HepG2 (cell line): ENCODE data around the gene LGALS1. TPM values are rescaled to one million over a fixed set of nuclear protein-coding genes. Genes with fewer than 3 reads are reported as not detected.

Experiments
- ATF7-NPFF ChIP-seq: sonication (generic); formaldehyde crosslinking; IDR thresholded peaks from 2 replicates; pipeline ENCODE4 v1.8.1; 2023; ENCODE audit warnings: mild to moderate bottlenecking, low read depth, missing genetic modification reagents, moderate library complexity
- DPF2 ChIP-seq: sonication (generic); formaldehyde crosslinking; IDR thresholded peaks from 2 replicates; pipeline ENCODE4 v1.4.0; 2020; ENCODE audit warnings: mild to moderate bottlenecking, low read depth, missing genetic modification reagents, borderline replicate concordance
- HCFC1 ChIP-seq: fragments of 150-350 bp; IDR thresholded peaks from 2 replicates; pipeline ENCODE4 v1.6.1; 2014; ENCODE audit warnings: low read depth, low read length
- HNF4G ChIP-seq, 2 experiments: sonication (generic) in 1 of 2; formaldehyde crosslinking in 1 of 2; IDR thresholded peaks; 2 replicates each; pipeline versions ENCODE4 v1.4.0 to v1.6.1; 2011 to 2020; ENCODE audit warnings: borderline replicate concordance in 2 of 2, low read depth in 2 of 2, mild to moderate bottlenecking in 2 of 2, low read length in 1 of 2, missing genetic modification reagents in 1 of 2, moderate library complexity in 1 of 2
- KMT2A ChIP-seq: sonication (generic); formaldehyde crosslinking; IDR thresholded peaks from 2 replicates; pipeline ENCODE4 v1.4.0; 2020; ENCODE audit warnings: missing genetic modification reagents
- MTA1 ChIP-seq: sonication (generic); formaldehyde crosslinking; IDR thresholded peaks from 2 replicates; pipeline ENCODE4 v1.4.0; 2020; ENCODE audit warnings: missing genetic modification reagents, mild to moderate bottlenecking, borderline replicate concordance
- MXD3 ChIP-seq: IDR thresholded peaks from 2 replicates; pipeline ENCODE4 v1.6.1; 2016; ENCODE audit warnings: mild to moderate bottlenecking, missing biosample characterization, missing genetic modification reagents
- MYC ChIP-seq: sonication (generic); formaldehyde crosslinking; IDR thresholded peaks from 2 replicates; pipeline ENCODE4 v1.9.0; 2021; ENCODE audit warnings: missing genetic modification reagents, borderline replicate concordance
- NCOA5 ChIP-seq: sonication (generic); formaldehyde crosslinking; IDR thresholded peaks from 2 replicates; pipeline ENCODE4 v1.4.0; 2020; ENCODE audit warnings: missing genetic modification reagents
- NR1H2 ChIP-seq: sonication (generic); formaldehyde crosslinking; IDR thresholded peaks from 2 replicates; pipeline ENCODE4 v1.8.1; 2022; ENCODE audit warnings: low read depth, missing genetic modification reagents, borderline replicate concordance
- SKI ChIP-seq: fragments of 450-650 bp; IDR thresholded peaks from one replicate; pipeline ENCODE4 v1.6.1; 2018; ENCODE audit warnings: mild to moderate bottlenecking; ENCODE audit not compliant: partially characterized antibody
- TMF1 ChIP-seq: sonication (generic); formaldehyde crosslinking; IDR thresholded peaks from 2 replicates; pipeline ENCODE4 v1.8.1; 2022; ENCODE audit warnings: low read depth, missing genetic modification reagents
- U2AF1 ChIP-seq: fragments of 200-400 bp; formaldehyde crosslinking; optimal IDR thresholded peaks from 2 replicates; pipeline ENCODE3; 2017; ENCODE audit warnings: mild to moderate bottlenecking, low read depth, low read length
- ZNF251 ChIP-seq: sonication (generic); formaldehyde crosslinking; IDR thresholded peaks from 2 replicates; pipeline ENCODE4 v1.9.0; 2021; ENCODE audit warnings: mild to moderate bottlenecking, missing genetic modification reagents
- ZNF564 ChIP-seq: sonication (generic); formaldehyde crosslinking; IDR thresholded peaks from 2 replicates; pipeline ENCODE4 v1.8.1; 2023; ENCODE audit warnings: mild to moderate bottlenecking, missing genetic modification reagents
- ZNF740 ChIP-seq: sonication (generic); formaldehyde crosslinking; IDR thresholded peaks from 2 replicates; pipeline ENCODE4 v1.4.0; 2020; ENCODE audit warnings: missing genetic modification reagents
- polyA plus RNA-seq, 8 experiments: library from polyadenylated mRNA; depleted of rRNA in 3 of 8; stranded (reverse) in 7 of 8; unstranded in 1 of 8; fragments of >200 nt; fragmentation: Illumina TruSeq in 4 of 8; extraction: Trizol in 4 of 8; gene quantifications; 2 replicates each; pipeline versions ENCODE4 v1.2.1 to v1.2.3, GENCODE V29; 2011 to 2016; ENCODE audit warnings: low read depth in 4 of 8, missing spikeins in 1 of 8, mixed read lengths in 1 of 8; ENCODE audit not compliant: insufficient read depth in 1 of 8
- total RNA-seq, 5 experiments: library from RNA; depleted of rRNA; stranded (reverse); fragments of >200 nt; fragmentation: Illumina TruSeq; extraction: Trizol; gene quantifications; 2 replicates each; pipeline ENCODE4 v1.2.3, GENCODE V29; 2016; ENCODE audit warnings: low read depth in 1 of 5
- TF ChIP-seq, protein P1 (sequence below): sonication (generic); formaldehyde crosslinking; IDR thresholded peaks from 2 replicates; pipeline ENCODE4 v1.5.1; 2020; ENCODE audit warnings: mild to moderate bottlenecking, missing genetic modification reagents, moderate library complexity
- TF ChIP-seq, protein P2 (sequence below): sonication (generic); formaldehyde crosslinking; IDR thresholded peaks from 2 replicates; pipeline ENCODE4 v1.4.0; 2020; ENCODE audit warnings: missing genetic modification reagents, borderline replicate concordance
- TF ChIP-seq, protein P3 (sequence below): sonication (generic); formaldehyde crosslinking; IDR thresholded peaks from 2 replicates; pipeline ENCODE4 v1.5.0; 2020; ENCODE audit warnings: mild to moderate bottlenecking, missing genetic modification reagents

LGALS1 gene
- total and polyA plus RNA-seq, 2 of the 13 experiments (the other 11 are each of a cell fraction or from before 2014, with no cell fraction given), result 103 to 858 TPM

GRCh38 chr22:37659066-37659896 lies 16.2 kb upstream of the LGALS1 start (continued):
- TF ChIP-seq NCOA5 (no peak), ZNF564 (0 out of 2 replicates have a peak, but pooled peaks have one; percentile 76), MXD3 (CRISPR knock-in tag) (0 out of 2 replicates have a peak, but pooled peaks have one; percentile 44), KMT2A (CRISPR knock-in tag) (no peak), TMF1 (CRISPR knock-in tag) (no peak), HCFC1 (no peak), ZNF251 (CRISPR knock-in tag) (no peak), ZNF740 (CRISPR knock-in tag) (no peak), ATF7-NPFF (no peak), SKI (peak; percentile 28), HNF4G (IDR thresholded peaks at IDR 0.05; ENCODE audit: borderline replicate concordance, low read depth, low read length) (peak; percentile 99), HNF4G (CRISPR knock-in tag; IDR thresholded peaks at IDR 0.05; ENCODE audit: borderline replicate concordance, low read depth) (peak; percentile 97), NR1H2 (CRISPR knock-in tag) (no peak), MTA1 (CRISPR knock-in tag) (peak; percentile 76; the same call in 1 of the 2 replicates), MYC (CRISPR knock-in tag) (peak; percentile 46; the same call in 1 of the 2 replicates), DPF2 (CRISPR knock-in tag) (peak; percentile 75; the same call in 1 of the 2 replicates), U2AF1 (peak; percentile 69)
- TF ChIP-seq, protein P1, sequence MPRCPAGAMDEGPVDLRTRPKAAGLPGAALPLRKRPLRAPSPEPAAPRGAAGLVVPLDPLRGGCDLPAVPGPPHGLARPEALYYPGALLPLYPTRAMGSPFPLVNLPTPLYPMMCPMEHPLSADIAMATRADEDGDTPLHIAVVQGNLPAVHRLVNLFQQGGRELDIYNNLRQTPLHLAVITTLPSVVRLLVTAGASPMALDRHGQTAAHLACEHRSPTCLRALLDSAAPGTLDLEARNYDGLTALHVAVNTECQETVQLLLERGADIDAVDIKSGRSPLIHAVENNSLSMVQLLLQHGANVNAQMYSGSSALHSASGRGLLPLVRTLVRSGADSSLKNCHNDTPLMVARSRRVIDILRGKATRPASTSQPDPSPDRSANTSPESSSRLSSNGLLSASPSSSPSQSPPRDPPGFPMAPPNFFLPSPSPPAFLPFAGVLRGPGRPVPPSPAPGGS (CRISPR knock-in tag), result no peak; the same call in 1 of the 2 replicates
- TF ChIP-seq, protein P2, sequence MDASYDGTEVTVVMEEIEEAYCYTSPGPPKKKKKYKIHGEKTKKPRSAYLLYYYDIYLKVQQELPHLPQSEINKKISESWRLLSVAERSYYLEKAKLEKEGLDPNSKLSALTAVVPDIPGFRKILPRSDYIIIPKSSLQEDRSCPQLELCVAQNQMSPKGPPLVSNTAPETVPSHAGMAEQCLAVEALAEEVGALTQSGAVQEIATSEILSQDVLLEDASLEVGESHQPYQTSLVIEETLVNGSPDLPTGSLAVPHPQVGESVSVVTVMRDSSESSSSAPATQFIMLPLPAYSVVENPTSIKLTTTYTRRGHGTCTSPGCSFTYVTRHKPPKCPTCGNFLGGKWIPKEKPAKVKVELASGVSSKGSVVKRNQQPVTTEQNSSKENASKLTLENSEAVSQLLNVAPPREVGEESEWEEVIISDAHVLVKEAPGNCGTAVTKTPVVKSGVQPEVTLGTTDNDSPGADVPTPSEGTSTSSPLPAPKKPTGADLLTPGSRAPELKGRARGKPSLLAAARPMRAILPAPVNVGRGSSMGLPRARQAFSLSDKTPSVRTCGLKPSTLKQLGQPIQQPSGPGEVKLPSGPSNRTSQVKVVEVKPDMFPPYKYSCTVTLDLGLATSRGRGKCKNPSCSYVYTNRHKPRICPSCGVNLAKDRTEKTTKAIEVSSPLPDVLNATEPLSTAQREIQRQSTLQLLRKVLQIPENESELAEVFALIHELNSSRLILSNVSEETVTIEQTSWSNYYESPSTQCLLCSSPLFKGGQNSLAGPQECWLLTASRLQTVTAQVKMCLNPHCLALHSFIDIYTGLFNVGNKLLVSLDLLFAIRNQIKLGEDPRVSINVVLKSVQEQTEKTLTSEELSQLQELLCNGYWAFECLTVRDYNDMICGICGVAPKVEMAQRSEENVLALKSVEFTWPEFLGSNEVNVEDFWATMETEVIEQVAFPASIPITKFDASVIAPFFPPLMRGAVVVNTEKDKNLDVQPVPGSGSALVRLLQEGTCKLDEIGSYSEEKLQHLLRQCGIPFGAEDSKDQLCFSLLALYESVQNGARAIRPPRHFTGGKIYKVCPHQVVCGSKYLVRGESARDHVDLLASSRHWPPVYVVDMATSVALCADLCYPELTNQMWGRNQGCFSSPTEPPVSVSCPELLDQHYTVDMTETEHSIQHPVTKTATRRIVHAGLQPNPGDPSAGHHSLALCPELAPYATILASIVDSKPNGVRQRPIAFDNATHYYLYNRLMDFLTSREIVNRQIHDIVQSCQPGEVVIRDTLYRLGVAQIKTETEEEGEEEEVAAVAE (CRISPR knock-in tag), result no peak
- TF ChIP-seq, protein P3, sequence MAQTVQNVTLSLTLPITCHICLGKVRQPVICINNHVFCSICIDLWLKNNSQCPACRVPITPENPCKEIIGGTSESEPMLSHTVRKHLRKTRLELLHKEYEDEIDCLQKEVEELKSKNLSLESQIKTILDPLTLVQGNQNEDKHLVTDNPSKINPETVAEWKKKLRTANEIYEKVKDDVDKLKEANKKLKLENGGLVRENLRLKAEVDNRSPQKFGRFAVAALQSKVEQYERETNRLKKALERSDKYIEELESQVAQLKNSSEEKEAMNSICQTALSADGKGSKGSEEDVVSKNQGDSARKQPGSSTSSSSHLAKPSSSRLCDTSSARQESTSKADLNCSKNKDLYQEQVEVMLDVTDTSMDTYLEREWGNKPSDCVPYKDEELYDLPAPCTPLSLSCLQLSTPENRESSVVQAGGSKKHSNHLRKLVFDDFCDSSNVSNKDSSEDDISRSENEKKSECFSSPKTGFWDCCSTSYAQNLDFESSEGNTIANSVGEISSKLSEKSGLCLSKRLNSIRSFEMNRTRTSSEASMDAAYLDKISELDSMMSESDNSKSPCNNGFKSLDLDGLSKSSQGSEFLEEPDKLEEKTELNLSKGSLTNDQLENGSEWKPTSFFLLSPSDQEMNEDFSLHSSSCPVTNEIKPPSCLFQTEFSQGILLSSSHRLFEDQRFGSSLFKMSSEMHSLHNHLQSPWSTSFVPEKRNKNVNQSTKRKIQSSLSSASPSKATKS, result no peak
